Loucy (cell line): Measurements from ENCODE around the gene PADI4.

Experiments used
- H2AFZ ChIP-seq: fragments of 200-600 bp; sonication (generic); 2 replicates; pipeline ENCODE4 v1.6.0; 2016; ENCODE audit warnings: antibody characterized with exemption, mild to moderate bottlenecking, low read length, moderate library complexity
- H3F3A ChIP-seq: fragments of 200-600 bp; 2 replicates; pipeline ENCODE4 v1.6.0; 2016; ENCODE audit warnings: antibody characterized with exemption, low read depth, mild to moderate bottlenecking
- H3K27me3 ChIP-seq: fragments of 200-600 bp; sonication (generic); 2 replicates; pipeline ENCODE4 v1.6.1; 2014; ENCODE audit warnings: low read length, mild to moderate bottlenecking; ENCODE audit not compliant: insufficient read depth, poor library complexity, severe bottlenecking
- H3K36me3 ChIP-seq: fragments of 200-600 bp; sonication (generic); 2 replicates; pipeline ENCODE4 v1.6.1; 2016; ENCODE audit warnings: low read length; ENCODE audit not compliant: insufficient read depth
- H3K4me1 ChIP-seq: fragments of 200-600 bp; sonication (generic); 2 replicates; pipeline ENCODE4 v1.5.1; 2014; ENCODE audit warnings: low read length, mild to moderate bottlenecking; ENCODE audit not compliant: insufficient read depth, poor library complexity, severe bottlenecking
- H3K4me2 ChIP-seq: fragments of 200-600 bp; sonication (generic); 2 replicates; pipeline ENCODE4 v1.6.0; 2014; ENCODE audit warnings: antibody characterized with exemption, low read length, low read depth, mild to moderate bottlenecking; ENCODE audit not compliant: poor library complexity, severe bottlenecking
- H3K4me3 ChIP-seq: fragments of 200-600 bp; sonication (generic); 2 replicates; pipeline ENCODE4 v1.5.1; 2014; ENCODE audit warnings: low read length, mild to moderate bottlenecking, mixed read lengths; ENCODE audit not compliant: poor library complexity, severe bottlenecking
- H3K79me2 ChIP-seq: fragments of 200-600 bp; sonication (generic); 2 replicates; pipeline ENCODE4 v1.6.1; 2014; ENCODE audit warnings: low read length; ENCODE audit not compliant: insufficient read depth
- H3K9ac ChIP-seq: fragments of 200-600 bp; sonication (generic); 2 replicates; pipeline ENCODE4 v1.6.0; 2014; ENCODE audit warnings: mild to moderate bottlenecking, low read depth, low read length, moderate library complexity; ENCODE audit not compliant: poor library complexity, severe bottlenecking
- H3K9me2 ChIP-seq: fragments of 200-600 bp; sonication (generic); replicated peaks from 2 replicates; pipeline ENCODE4 v1.6.1; 2016; ENCODE audit warnings: low read depth, low read length, mixed read lengths
- H3K9me3 ChIP-seq: fragments of 200-600 bp; sonication (generic); 2 replicates; pipeline ENCODE4 v1.6.1; 2014; ENCODE audit warnings: mild to moderate bottlenecking, antibody characterized with exemption, low read length, low read depth; ENCODE audit not compliant: insufficient read depth
- H4K20me1 ChIP-seq: fragments of 200-600 bp; sonication (generic); 2 replicates; pipeline ENCODE4 v1.6.0; 2014; ENCODE audit warnings: antibody characterized with exemption, low read length, mild to moderate bottlenecking; ENCODE audit not compliant: insufficient read depth, poor library complexity, severe bottlenecking
- EZH2phosphoT487 ChIP-seq: fragments of 200-600 bp; IDR thresholded peaks from 2 replicates; pipeline ENCODE4 v1.6.1; 2018; ENCODE audit warnings: antibody characterized with exemption, mild to moderate bottlenecking, moderate library complexity, borderline replicate concordance
- TF ChIP-seq, protein P1 (sequence below): fragments of 200-600 bp; sonication (generic); conservative IDR thresholded peaks from 2 replicates; pipeline ENCODE4 v1.5.1; 2014; ENCODE audit warnings: mild to moderate bottlenecking, antibody characterized with exemption, low read length

Gene PADI4

DNA sequence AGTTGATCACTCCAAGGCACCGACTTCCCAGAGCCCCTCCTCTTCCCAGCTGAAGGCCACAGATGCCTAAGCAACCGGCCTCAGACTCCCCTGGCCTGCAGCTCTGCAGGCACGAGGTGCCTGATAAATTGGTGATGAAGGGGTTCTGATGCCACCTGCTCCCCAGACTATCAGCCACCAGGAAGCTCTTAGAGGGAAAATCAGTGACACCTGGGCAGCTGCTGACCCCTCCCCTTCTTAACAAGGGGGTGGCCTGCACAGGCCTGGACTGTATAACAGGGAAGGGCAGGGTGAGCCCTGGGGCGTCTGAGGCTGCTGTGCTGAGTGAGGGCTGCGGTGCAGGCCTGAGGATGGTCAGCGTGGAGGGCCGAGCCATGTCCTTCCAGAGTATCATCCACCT is 63.9 kb downstream of the PADI4 start, which contains the start of gene PADI6:
PADI6 (plus strand) TSS at position 301 of the 400 bp plus-strand sequence; CDS start at position 351, 50 bp downstream.
- H3F3A ChIP-seq: no peaks in the 10 kb centered on the region
- H3K9me3 ChIP-seq: no peaks in the 10 kb centered on the region
- H2AFZ ChIP-seq: no peak within 1 kb of the TSS
- H3K36me3 ChIP-seq: no peaks in the 10 kb centered on the region
- no peaks in the 10 kb centered on the region for H4K20me1 ChIP-seq
- no peaks in the 10 kb centered on the region for H3K79me2 ChIP-seq
- H3K27me3 ChIP-seq: no peaks in the 10 kb centered on the region
- H3K9ac ChIP-seq: no peak within 1 kb of the TSS
- no peak for TF ChIP-seq EZH2phosphoT487
- TF ChIP-seq, protein P1, sequence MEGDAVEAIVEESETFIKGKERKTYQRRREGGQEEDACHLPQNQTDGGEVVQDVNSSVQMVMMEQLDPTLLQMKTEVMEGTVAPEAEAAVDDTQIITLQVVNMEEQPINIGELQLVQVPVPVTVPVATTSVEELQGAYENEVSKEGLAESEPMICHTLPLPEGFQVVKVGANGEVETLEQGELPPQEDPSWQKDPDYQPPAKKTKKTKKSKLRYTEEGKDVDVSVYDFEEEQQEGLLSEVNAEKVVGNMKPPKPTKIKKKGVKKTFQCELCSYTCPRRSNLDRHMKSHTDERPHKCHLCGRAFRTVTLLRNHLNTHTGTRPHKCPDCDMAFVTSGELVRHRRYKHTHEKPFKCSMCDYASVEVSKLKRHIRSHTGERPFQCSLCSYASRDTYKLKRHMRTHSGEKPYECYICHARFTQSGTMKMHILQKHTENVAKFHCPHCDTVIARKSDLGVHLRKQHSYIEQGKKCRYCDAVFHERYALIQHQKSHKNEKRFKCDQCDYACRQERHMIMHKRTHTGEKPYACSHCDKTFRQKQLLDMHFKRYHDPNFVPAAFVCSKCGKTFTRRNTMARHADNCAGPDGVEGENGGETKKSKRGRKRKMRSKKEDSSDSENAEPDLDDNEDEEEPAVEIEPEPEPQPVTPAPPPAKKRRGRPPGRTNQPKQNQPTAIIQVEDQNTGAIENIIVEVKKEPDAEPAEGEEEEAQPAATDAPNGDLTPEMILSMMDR: no peak
- H3K4me2 ChIP-seq: no peak within 1 kb of the TSS
- H3K4me3 ChIP-seq: no peak within 1 kb of the TSS
- no peaks in the 10 kb centered on the region for H3K4me1 ChIP-seq
- no peaks in the 10 kb centered on the region for H3K9me2 ChIP-seq

DNA sequence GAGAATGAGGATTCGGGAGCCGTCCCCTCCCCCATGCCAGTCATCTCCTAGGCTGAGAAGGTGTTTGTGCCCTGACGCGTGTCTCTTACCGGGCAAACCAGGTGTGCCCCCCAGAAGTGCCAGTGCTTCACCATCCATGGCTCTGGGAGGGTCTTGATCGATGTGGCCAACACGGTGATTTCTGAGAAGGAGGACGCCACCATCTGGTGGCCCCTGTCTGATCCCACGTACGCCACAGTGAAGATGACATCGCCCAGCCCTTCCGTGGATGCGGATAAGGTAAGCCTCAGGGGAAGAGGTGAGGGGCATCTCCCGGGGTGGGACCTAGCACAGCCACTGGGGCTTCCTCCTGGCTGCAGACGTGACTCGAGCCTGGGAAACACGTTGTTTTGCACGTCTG is 65.0 kb downstream of the PADI4 start:
- no peaks in the 10 kb centered on the region for H3K36me3 ChIP-seq
- H3K4me2 ChIP-seq: no peak overlapping the region
- H3K9me3 ChIP-seq: no peaks in the 10 kb centered on the region
- no peak overlapping the region for H3K4me3 ChIP-seq
- no peaks in the 10 kb centered on the region for H3K27me3 ChIP-seq
- TF ChIP-seq, protein P1: peak; percentile 14; the same call in 1 of the 2 replicates
- TF ChIP-seq EZH2phosphoT487: no peak
- no peaks in the 10 kb centered on the region for H4K20me1 ChIP-seq
- H3K9ac ChIP-seq: no peak overlapping the region
- no peak overlapping the region for H2AFZ ChIP-seq
- H3K4me1 ChIP-seq: no peaks in the 10 kb centered on the region
- H3K79me2 ChIP-seq: no peaks in the 10 kb centered on the region
- no peaks in the 10 kb centered on the region for H3K9me2 ChIP-seq
- no peaks in the 10 kb centered on the region for H3F3A ChIP-seq

DNA sequence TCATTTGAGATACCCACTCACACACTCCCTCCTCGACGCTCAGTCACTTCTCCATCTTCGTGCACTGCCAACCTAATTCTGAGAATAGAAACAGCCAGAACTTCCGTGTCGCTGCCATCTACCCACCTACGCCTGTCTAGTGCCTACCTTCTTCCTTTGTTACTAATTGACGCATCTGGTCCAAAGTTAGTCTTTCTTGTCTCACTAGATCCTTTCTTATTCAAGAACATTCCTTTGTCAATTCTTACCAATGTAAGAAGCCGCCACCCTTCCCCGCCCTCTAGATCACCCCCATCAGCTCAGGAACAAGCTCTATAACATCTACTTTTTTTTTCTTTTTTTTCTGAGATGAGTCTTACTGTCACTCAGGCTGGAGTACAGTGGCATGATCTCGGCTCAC is 67.7 kb downstream of the PADI4 start:
- no peak overlapping the region for H2AFZ ChIP-seq
- H3K4me2 ChIP-seq: no peak overlapping the region
- no peaks in the 10 kb centered on the region for H3K4me1 ChIP-seq
- H3K9me2 ChIP-seq: no peaks in the 10 kb centered on the region
- no peaks in the 10 kb centered on the region for H3K36me3 ChIP-seq
- H3F3A ChIP-seq: no peaks in the 10 kb centered on the region
- no peaks in the 10 kb centered on the region for H3K79me2 ChIP-seq
- H3K27me3 ChIP-seq: no peaks in the 10 kb centered on the region
- no peak overlapping the region for H3K9ac ChIP-seq
- no peaks in the 10 kb centered on the region for H4K20me1 ChIP-seq
- TF ChIP-seq EZH2phosphoT487: no peak
- TF ChIP-seq, protein P1: no peak
- H3K9me3 ChIP-seq: no peaks in the 10 kb centered on the region
- H3K4me3 ChIP-seq: no peak overlapping the region
